ENCODE measurements around the gene RNF212. TPM values are rescaled to one million over a fixed set of nuclear protein-coding genes. Genes with fewer than 3 reads are reported as not detected.

The RNF212 gene
- total RNA-seq, 4 donors from 2014 or later, result 3.7 to 16.1 (median 7.3) TPM

DNA sequence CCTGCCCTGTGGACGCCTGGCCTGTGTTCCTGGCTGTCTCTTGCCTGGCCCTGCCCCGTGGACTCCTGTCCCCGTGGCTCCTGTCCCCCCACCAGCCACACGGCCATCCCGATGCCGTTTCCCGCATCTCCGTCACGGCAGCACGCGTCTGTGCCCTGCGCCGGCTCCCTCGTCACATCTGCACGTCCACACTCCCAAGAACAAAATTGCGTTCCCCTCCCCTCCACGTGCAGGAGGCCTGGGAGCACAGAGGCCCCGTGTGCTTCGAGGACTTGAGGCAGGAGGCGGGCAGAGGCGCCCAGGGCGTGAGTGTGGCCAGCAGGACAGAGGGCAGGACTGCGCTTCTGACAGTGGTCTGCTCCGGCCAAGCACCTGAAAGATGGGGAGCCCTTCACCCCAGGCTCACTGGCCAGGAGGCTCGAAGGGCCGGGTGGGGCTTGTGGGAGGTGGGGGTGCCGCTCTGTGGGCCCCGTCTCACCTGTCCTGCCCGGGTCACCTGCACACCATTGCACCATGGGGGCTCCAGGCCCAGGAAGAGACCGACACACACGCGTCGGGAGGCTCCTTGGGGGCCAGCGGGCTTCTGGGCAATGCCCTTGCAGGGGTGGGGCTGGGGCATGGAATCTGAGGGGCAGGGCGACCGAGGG lies 84.7 kb downstream of the RNF212 start:
- no peak for TF ChIP-seq CTCF (IDR thresholded peaks at IDR 0.05; ENCODE audit: low read depth)

- TF ChIP-seq CTCF (IDR thresholded peaks at IDR 0.05; ENCODE audit: low read depth), result no peak
Measured at GRCh38 chr4:1027915-1028238, 85.5 kb downstream of the RNF212 start.

- TF ChIP-seq CTCF (IDR thresholded peaks at IDR 0.05; ENCODE audit: low read depth), result no peak
Measured at GRCh38 chr4:1027219-1027914, 86.0 kb downstream of the RNF212 start.

DNA sequence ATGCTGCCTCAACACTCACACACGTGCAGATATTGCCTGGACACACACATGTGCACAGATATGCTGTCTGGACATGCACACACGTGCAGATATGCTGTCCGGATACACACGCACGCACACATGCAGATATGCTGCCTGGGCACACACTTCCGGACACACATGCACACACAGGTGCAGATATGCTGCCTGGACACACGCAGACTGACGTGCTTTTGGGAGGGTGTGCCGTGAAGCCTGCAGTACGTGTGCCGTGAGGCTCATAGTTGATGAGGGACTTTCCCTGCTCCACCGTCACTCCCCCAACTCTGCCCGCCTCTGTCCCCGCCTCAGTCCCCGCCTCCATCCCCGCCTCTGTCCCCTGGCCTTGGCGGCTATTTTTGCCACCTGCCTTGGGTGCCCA lies 87.2 kb downstream of the RNF212 start:
- TF ChIP-seq CTCF (IDR thresholded peaks at IDR 0.05; ENCODE audit: low read depth), result no peak

DNA sequence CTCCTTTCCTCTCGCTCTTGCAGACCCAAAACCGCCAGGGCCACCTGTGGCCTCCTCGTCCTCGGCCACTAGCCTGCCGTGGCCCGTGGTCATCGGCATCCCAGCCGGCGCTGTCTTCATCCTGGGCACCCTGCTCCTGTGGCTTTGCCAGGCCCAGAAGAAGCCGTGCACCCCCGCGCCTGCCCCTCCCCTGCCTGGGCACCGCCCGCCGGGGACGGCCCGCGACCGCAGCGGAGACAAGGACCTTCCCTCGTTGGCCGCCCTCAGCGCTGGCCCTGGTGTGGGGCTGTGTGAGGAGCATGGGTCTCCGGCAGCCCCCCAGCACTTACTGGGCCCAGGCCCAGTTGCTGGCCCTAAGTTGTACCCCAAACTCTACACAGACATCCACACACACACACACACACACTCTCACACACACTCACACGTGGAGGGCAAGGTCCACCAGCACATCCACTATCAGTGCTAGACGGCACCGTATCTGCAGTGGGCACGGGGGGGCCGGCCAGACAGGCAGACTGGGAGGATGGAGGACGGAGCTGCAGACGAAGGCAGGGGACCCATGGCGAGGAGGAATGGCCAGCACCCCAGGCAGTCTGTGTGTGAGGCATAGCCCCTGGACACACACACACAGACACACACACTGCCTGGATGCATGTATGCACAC lies 88.3 kb downstream of the RNF212 start:
- no peak for TF ChIP-seq CTCF (IDR thresholded peaks at IDR 0.05; ENCODE audit: low read depth)

GRCh38 chr4:1023895-1024740 lies 89.2 kb downstream of the RNF212 start:
- TF ChIP-seq CTCF (IDR thresholded peaks at IDR 0.05; ENCODE audit: low read depth), result no peak
